DND-41 (cell line): ENCODE data around the gene COL2A1.

Experiments
- EZH2 ChIP-seq: IDR thresholded peaks from 3 replicates; pipeline ENCODE4 v1.6.1; 2012; ENCODE audit warnings: borderline replicate concordance, low read depth, mild to moderate bottlenecking, moderate library complexity, low read length, inconsistent platforms; ENCODE audit not compliant: severe bottlenecking
- TF ChIP-seq, protein P1 (sequence below): IDR thresholded peaks from 2 replicates; pipeline ENCODE4 v1.5.1; 2012; ENCODE audit warnings: borderline replicate concordance, low read length, moderate library complexity, mild to moderate bottlenecking; ENCODE audit not compliant: poor library complexity, severe bottlenecking; ENCODE audit errors: extremely low read depth

- TF ChIP-seq, protein P1, sequence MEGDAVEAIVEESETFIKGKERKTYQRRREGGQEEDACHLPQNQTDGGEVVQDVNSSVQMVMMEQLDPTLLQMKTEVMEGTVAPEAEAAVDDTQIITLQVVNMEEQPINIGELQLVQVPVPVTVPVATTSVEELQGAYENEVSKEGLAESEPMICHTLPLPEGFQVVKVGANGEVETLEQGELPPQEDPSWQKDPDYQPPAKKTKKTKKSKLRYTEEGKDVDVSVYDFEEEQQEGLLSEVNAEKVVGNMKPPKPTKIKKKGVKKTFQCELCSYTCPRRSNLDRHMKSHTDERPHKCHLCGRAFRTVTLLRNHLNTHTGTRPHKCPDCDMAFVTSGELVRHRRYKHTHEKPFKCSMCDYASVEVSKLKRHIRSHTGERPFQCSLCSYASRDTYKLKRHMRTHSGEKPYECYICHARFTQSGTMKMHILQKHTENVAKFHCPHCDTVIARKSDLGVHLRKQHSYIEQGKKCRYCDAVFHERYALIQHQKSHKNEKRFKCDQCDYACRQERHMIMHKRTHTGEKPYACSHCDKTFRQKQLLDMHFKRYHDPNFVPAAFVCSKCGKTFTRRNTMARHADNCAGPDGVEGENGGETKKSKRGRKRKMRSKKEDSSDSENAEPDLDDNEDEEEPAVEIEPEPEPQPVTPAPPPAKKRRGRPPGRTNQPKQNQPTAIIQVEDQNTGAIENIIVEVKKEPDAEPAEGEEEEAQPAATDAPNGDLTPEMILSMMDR = no peak
- no peak for TF ChIP-seq EZH2
Observed at GRCh38 chr12:47931187-47931586, 73.1 kb downstream of the COL2A1 start.
